ENCODE results near the gene CD7.

CD7 gene

GRCh38 chr17:82269138-82269881 lies 48.1 kb downstream of the CD7 start:
- peaks cover 83% of the 10 kb centered on the region for H3K36me3 ChIP-seq (ENCODE audit: control insufficient read depth, low read length)
- no peaks in the 10 kb centered on the region for H3K9me3 ChIP-seq (ENCODE audit: control insufficient read depth, insufficient read depth, low read length)
- peaks cover 32% of the 10 kb centered on the region for H4K20me1 ChIP-seq (ENCODE audit: control insufficient read depth, insufficient read depth, low read depth, low read length)
- H3K9me2 ChIP-seq (replicated peaks; ENCODE audit: control insufficient read depth, low read length): no peaks in the 10 kb centered on the region
- no peak overlapping the region for H3K27ac ChIP-seq (ENCODE audit: low read depth, low read length)
- peaks cover 85% of the 10 kb centered on the region for H3K79me2 ChIP-seq (ENCODE audit: control insufficient read depth, low read length)
- peaks cover 23% of the 10 kb centered on the region for H3K4me1 ChIP-seq (ENCODE audit: control insufficient read depth, low read length)
- H3K4me3 ChIP-seq (ENCODE audit: low read length): no peak overlapping the region
- TF ChIP-seq CTCF (IDR thresholded peaks at IDR 0.05; ENCODE audit: low read depth, low read length, poor library complexity, severe bottlenecking) (no peak), EZH2phosphoT487 (IDR thresholded peaks at IDR 0.05; ENCODE audit: borderline replicate concordance, low read length) (no peak)
- no peaks in the 10 kb centered on the region for H3F3A ChIP-seq (ENCODE audit: control insufficient read depth, insufficient read depth)
- H3K4me2 ChIP-seq (ENCODE audit: low read length): no peak overlapping the region
- H3K27me3 ChIP-seq (ENCODE audit: control insufficient read depth, low read length): peaks cover 6% of the 10 kb centered on the region; the same call in 1 of the 2 replicates

GRCh38 chr17:82267575-82268379 lies 49.6 kb downstream of the CD7 start:
- peaks cover 95% of the 10 kb centered on the region for H3K36me3 ChIP-seq (ENCODE audit: control insufficient read depth, low read length)
- peaks cover 18% of the 10 kb centered on the region for H3K4me1 ChIP-seq (ENCODE audit: control insufficient read depth, low read length)
- no peak overlapping the region for H3K27ac ChIP-seq (ENCODE audit: low read depth, low read length)
- H3K9me2 ChIP-seq (replicated peaks; ENCODE audit: control insufficient read depth, low read length): no peaks in the 10 kb centered on the region
- no peak overlapping the region for H3K4me2 ChIP-seq (ENCODE audit: low read length)
- no peaks in the 10 kb centered on the region for H3K27me3 ChIP-seq (ENCODE audit: control insufficient read depth, low read length)
- no peak overlapping the region for H3K4me3 ChIP-seq (ENCODE audit: low read length)
- H4K20me1 ChIP-seq (ENCODE audit: control insufficient read depth, insufficient read depth, low read depth, low read length): peaks cover 32% of the 10 kb centered on the region
- H3K9me3 ChIP-seq (ENCODE audit: control insufficient read depth, insufficient read depth, low read length): no peaks in the 10 kb centered on the region
- TF ChIP-seq EZH2phosphoT487 (IDR thresholded peaks at IDR 0.05; ENCODE audit: borderline replicate concordance, low read length) (no peak), CTCF (IDR thresholded peaks at IDR 0.05; ENCODE audit: low read depth, low read length, poor library complexity, severe bottlenecking) (no peak)
- peaks cover 95% of the 10 kb centered on the region for H3K79me2 ChIP-seq (ENCODE audit: control insufficient read depth, low read length)
- H3F3A ChIP-seq (ENCODE audit: control insufficient read depth, insufficient read depth): no peaks in the 10 kb centered on the region

DNA sequence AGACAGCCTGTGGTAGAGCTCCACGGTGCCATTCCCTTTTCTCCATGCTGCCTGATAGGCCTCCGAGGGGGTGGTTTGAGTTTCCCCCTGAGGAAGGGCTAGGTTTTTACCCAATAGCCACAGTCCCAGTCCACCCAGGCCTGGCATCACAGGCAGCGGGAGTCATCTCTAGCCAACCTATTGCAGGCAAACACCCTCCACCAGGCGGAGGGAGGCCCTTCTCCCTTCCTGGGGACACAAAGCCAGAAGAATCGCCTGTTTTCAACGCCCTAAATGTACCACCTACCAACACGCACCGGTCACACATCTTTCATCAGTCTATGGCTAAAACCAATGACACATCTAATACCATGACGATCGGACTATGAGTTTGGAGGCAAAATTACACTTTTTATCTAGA lies 51.3 kb downstream of the CD7 start:
- Histone ChIP-seq H3K9me3 (ENCODE audit: control insufficient read depth, insufficient read depth, low read length) (no peaks in the 10 kb centered on the region), H3F3A (ENCODE audit: control insufficient read depth, insufficient read depth) (no peaks in the 10 kb centered on the region), H4K20me1 (ENCODE audit: control insufficient read depth, insufficient read depth, low read depth, low read length) (peaks cover 17% of the 10 kb centered on the region), H3K4me2 (ENCODE audit: low read length) (no peak overlapping the region), H3K79me2 (ENCODE audit: control insufficient read depth, low read length) (peaks cover 93% of the 10 kb centered on the region), H3K36me3 (ENCODE audit: control insufficient read depth, low read length) (peaks cover 97% of the 10 kb centered on the region), H3K27me3 (ENCODE audit: control insufficient read depth, low read length) (no peaks in the 10 kb centered on the region), H3K27ac (ENCODE audit: low read depth, low read length) (no peak overlapping the region), H3K4me3 (ENCODE audit: low read length) (no peak overlapping the region), H3K4me1 (ENCODE audit: control insufficient read depth, low read length) (peaks cover 4% of the 10 kb centered on the region), H3K9me2 (replicated peaks; ENCODE audit: control insufficient read depth, low read length) (no peaks in the 10 kb centered on the region)
- TF ChIP-seq EZH2phosphoT487 (IDR thresholded peaks at IDR 0.05; ENCODE audit: borderline replicate concordance, low read length): no peak
- no peak for TF ChIP-seq CTCF (IDR thresholded peaks at IDR 0.05; ENCODE audit: low read depth, low read length, poor library complexity, severe bottlenecking)

Measured in DOHH2 (cell line).